Activated naive CD4-positive, alpha-beta T cell treated with anti-CD3 and anti-CD28 coated beads, Interleukin-2, amount 50 U/mL, for 24 hours (primary cell): ENCODE data around the gene TMEM255B.
"Not testable (repeated sequence)": the region's sequence is repeated elsewhere in the genome, so short reads cannot be mapped to it uniquely, and the experiment has no call there.

Experiments used
- H3K27ac Mint-ChIP-seq: one replicate; pipeline ENCODE4 v1.8.0; 2021; ENCODE audit warnings: mild to moderate bottlenecking, mixed read lengths
- H3K27me3 Mint-ChIP-seq: one replicate; pipeline ENCODE4 v1.8.0; 2021; ENCODE audit warnings: mixed read lengths
- H3K36me3 Mint-ChIP-seq: one replicate; pipeline ENCODE4 v1.8.0; 2021; ENCODE audit warnings: mixed read lengths
- H3K4me1 Mint-ChIP-seq: one replicate; pipeline ENCODE4 v1.8.0; 2021; ENCODE audit warnings: mixed read lengths
- H3K4me3 Mint-ChIP-seq: one replicate; pipeline ENCODE4 v1.8.0; 2021; ENCODE audit warnings: mild to moderate bottlenecking, mixed read lengths
- H3K9me3 Mint-ChIP-seq: one replicate; pipeline ENCODE4 v1.8.0; 2021; ENCODE audit warnings: mixed read lengths

TMEM255B gene

GRCh38 chr13:113758651-113759524, at the start of gene TMEM255B:
Gene TMEM255B, plus strand, starts transcription at chr13:113759226. Its CDS starts 44 bp downstream, at chr13:113759270.
- peak within 1 kb of the TSS; percentile 88 for H3K4me3 Mint-ChIP-seq
- peaks cover 16% of the 10 kb centered on the region for H3K4me1 Mint-ChIP-seq
- peaks cover 33% of the 10 kb centered on the region for H3K27me3 Mint-ChIP-seq
- H3K9me3 Mint-ChIP-seq = no peaks in the 10 kb centered on the region
- H3K36me3 Mint-ChIP-seq = no peaks in the 10 kb centered on the region
- H3K27ac Mint-ChIP-seq = peak within 1 kb of the TSS; percentile 4

GRCh38 chr13:113722921-113723320, 36.1 kb upstream of the TMEM255B start:
- Mint-ChIP-seq H3K4me3 (peak overlapping the region; percentile 6), H3K27me3 (no peaks in the 10 kb centered on the region)

GRCh38 chr13:113723410-113724015, 35.5 kb upstream of the TMEM255B start:
- peak overlapping the region; percentile 53 for H3K27ac Mint-ChIP-seq
- H3K36me3 Mint-ChIP-seq = no peaks in the 10 kb centered on the region
- H3K9me3 Mint-ChIP-seq = no peaks in the 10 kb centered on the region
- H3K4me3 Mint-ChIP-seq = peak overlapping the region; percentile 6
- peaks cover 13% of the 10 kb centered on the region for H3K4me1 Mint-ChIP-seq
- H3K27me3 Mint-ChIP-seq = no peaks in the 10 kb centered on the region

More at GRCh38 chr13:113722921-113723320, 36.1 kb upstream of the TMEM255B start:
- peak overlapping the region; percentile 53 for H3K27ac Mint-ChIP-seq
- H3K4me1 Mint-ChIP-seq = peaks cover 13% of the 10 kb centered on the region
- no peaks in the 10 kb centered on the region for H3K36me3 Mint-ChIP-seq
- no peaks in the 10 kb centered on the region for H3K9me3 Mint-ChIP-seq

GRCh38 chr13:113724016-113724758, 34.8 kb upstream of the TMEM255B start:
- Mint-ChIP-seq H3K36me3 (no peaks in the 10 kb centered on the region), H3K27me3 (peaks cover 2% of the 10 kb centered on the region), H3K4me1 (peaks cover 13% of the 10 kb centered on the region), H3K4me3 (peak overlapping the region; percentile 76), H3K9me3 (no peaks in the 10 kb centered on the region), H3K27ac (peak overlapping the region; percentile 79)

GRCh38 chr13:113724780-113725315, 34.2 kb upstream of the TMEM255B start:
- Mint-ChIP-seq H3K27me3 (peaks cover 3% of the 10 kb centered on the region), H3K4me3 (peak overlapping the region; percentile 76), H3K9me3 (no peaks in the 10 kb centered on the region), H3K27ac (peak overlapping the region; percentile 89), H3K36me3 (no peaks in the 10 kb centered on the region), H3K4me1 (peaks cover 13% of the 10 kb centered on the region)

- H3K27ac Mint-ChIP-seq = peak overlapping the region; percentile 89
- not testable (repeated sequence) for H3K27me3 Mint-ChIP-seq, H3K36me3 Mint-ChIP-seq, H3K9me3 Mint-ChIP-seq
- peak overlapping the region; percentile 76 for H3K4me3 Mint-ChIP-seq
- peaks cover 13% of the 10 kb centered on the region for H3K4me1 Mint-ChIP-seq
These were observed 33.5 kb upstream of the TMEM255B start for GRCh38 chr13:113725329-113726105.

- peak overlapping the region; percentile 55 for H3K27ac Mint-ChIP-seq
- H3K9me3 Mint-ChIP-seq, H3K36me3 Mint-ChIP-seq, H3K27me3 Mint-ChIP-seq: not testable (repeated sequence)
- peak overlapping the region; percentile 65 for H3K4me3 Mint-ChIP-seq
- peaks cover 13% of the 10 kb centered on the region for H3K4me1 Mint-ChIP-seq
These were observed 32.8 kb upstream of the TMEM255B start for GRCh38 chr13:113726106-113726821.

GRCh38 chr13:113726961-113727411, 32.0 kb upstream of the TMEM255B start:
- Mint-ChIP-seq H3K36me3 (no peaks in the 10 kb centered on the region), H3K27me3 (peaks cover 9% of the 10 kb centered on the region), H3K27ac (no peak overlapping the region), H3K4me1 (peaks cover 13% of the 10 kb centered on the region), H3K9me3 (no peaks in the 10 kb centered on the region), H3K4me3 (no peak overlapping the region)

- no peak overlapping the region for H3K4me3 Mint-ChIP-seq
- peaks cover 9% of the 10 kb centered on the region for H3K27me3 Mint-ChIP-seq
- H3K9me3 Mint-ChIP-seq = no peaks in the 10 kb centered on the region
- H3K36me3 Mint-ChIP-seq = no peaks in the 10 kb centered on the region
- peaks cover 9% of the 10 kb centered on the region for H3K4me1 Mint-ChIP-seq
- no peak overlapping the region for H3K27ac Mint-ChIP-seq
These were observed 30.4 kb upstream of the TMEM255B start for GRCh38 chr13:113728571-113729054.

GRCh38 chr13:113729187-113730019, 29.6 kb upstream of the TMEM255B start:
- H3K4me1 Mint-ChIP-seq = peaks cover 4% of the 10 kb centered on the region
- peaks cover 9% of the 10 kb centered on the region for H3K27me3 Mint-ChIP-seq
- no peak overlapping the region for H3K4me3 Mint-ChIP-seq
- H3K36me3 Mint-ChIP-seq = no peaks in the 10 kb centered on the region
- no peaks in the 10 kb centered on the region for H3K9me3 Mint-ChIP-seq
- no peak overlapping the region for H3K27ac Mint-ChIP-seq

GRCh38 chr13:113730258-113730691, 28.8 kb upstream of the TMEM255B start:
- H3K27ac Mint-ChIP-seq = no peak overlapping the region

GRCh38 chr13:113730831-113731191, 28.2 kb upstream of the TMEM255B start:
- Mint-ChIP-seq H3K36me3 (no peaks in the 10 kb centered on the region), H3K27me3 (peaks cover 9% of the 10 kb centered on the region), H3K4me3 (no peak overlapping the region), H3K27ac (no peak overlapping the region), H3K9me3 (no peaks in the 10 kb centered on the region), H3K4me1 (no peaks in the 10 kb centered on the region)

More at GRCh38 chr13:113730258-113730691, 28.8 kb upstream of the TMEM255B start:
- Mint-ChIP-seq H3K4me1 (no peaks in the 10 kb centered on the region), H3K27me3 (peaks cover 9% of the 10 kb centered on the region), H3K36me3 (no peaks in the 10 kb centered on the region), H3K9me3 (no peaks in the 10 kb centered on the region), H3K4me3 (no peak overlapping the region)
